Measurements from ENCODE around the gene REXO1. TPM values are rescaled to one million over a fixed set of nuclear protein-coding genes. Genes with fewer than 3 reads are reported as not detected.

The REXO1 gene
- total RNA-seq, 1 experiment from 2014 or later: 43.0 TPM

DNA sequence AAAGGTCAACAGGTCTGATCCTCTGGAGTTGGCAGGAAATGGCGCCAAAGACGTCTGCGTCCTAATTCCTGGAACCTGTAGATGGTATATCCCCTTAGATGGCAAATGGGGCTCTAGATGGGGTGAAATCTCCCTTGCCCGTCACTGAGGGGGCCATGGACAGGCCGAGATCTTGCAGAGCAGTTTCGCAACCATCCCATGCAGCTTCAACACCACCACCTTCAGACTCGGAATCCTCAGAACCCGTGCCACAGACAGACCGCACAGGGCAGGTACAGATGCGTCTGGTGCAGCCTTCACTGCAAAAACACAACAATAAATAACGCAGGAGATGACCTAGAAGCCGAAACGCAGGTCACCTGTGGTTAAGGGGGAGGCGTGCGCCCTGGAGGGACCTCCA, 17.7 kb downstream of the REXO1 start:
- H3K4me1 ChIP-seq: no peaks in the 10 kb centered on the region
- H3K9me3 ChIP-seq: no peaks in the 10 kb centered on the region
- CTCF ChIA-PET: no interaction called here
- intact Hi-C loops (cut with micrococcal nuclease; ENCODE audit: unreplicated experiment): no loop called here
- no peak overlapping the region for H3K4me3 ChIP-seq (ENCODE audit: low read depth, low read length)
- Mint-ChIP-seq H3K27ac (ENCODE audit: unreplicated experiment) (no peak overlapping the region), H3K4me1 (ENCODE audit: low read depth, unreplicated experiment) (no peaks in the 10 kb centered on the region), H3K9me3 (ENCODE audit: unreplicated experiment) (no peaks in the 10 kb centered on the region), H3K36me3 (ENCODE audit: insufficient read depth, unreplicated experiment) (peaks cover 23% of the 10 kb centered on the region), H3K4me3 (ENCODE audit: unreplicated experiment) (no peak overlapping the region), H3K27me3 (ENCODE audit: insufficient read depth, unreplicated experiment) (no peaks in the 10 kb centered on the region)
- DNase-seq: no peak
- BruUV-seq (replicated peaks): no TSS peak
- H3K27me3 ChIP-seq (replicated peaks; ENCODE audit: control insufficient read depth, insufficient read depth, low read length): no peaks in the 10 kb centered on the region
- TF ChIP-seq, protein P1, sequence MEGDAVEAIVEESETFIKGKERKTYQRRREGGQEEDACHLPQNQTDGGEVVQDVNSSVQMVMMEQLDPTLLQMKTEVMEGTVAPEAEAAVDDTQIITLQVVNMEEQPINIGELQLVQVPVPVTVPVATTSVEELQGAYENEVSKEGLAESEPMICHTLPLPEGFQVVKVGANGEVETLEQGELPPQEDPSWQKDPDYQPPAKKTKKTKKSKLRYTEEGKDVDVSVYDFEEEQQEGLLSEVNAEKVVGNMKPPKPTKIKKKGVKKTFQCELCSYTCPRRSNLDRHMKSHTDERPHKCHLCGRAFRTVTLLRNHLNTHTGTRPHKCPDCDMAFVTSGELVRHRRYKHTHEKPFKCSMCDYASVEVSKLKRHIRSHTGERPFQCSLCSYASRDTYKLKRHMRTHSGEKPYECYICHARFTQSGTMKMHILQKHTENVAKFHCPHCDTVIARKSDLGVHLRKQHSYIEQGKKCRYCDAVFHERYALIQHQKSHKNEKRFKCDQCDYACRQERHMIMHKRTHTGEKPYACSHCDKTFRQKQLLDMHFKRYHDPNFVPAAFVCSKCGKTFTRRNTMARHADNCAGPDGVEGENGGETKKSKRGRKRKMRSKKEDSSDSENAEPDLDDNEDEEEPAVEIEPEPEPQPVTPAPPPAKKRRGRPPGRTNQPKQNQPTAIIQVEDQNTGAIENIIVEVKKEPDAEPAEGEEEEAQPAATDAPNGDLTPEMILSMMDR (IDR thresholded peaks at IDR 0.05; ENCODE audit: insufficient read depth in 1 of 2, low read depth in 1 of 2, low read length in 1 of 2, severe bottlenecking in 1 of 2, unreplicated experiment in 1 of 2): no peak
- no peaks in the 10 kb centered on the region; the same call in 1 of the 2 replicates for H3K36me3 ChIP-seq (ENCODE audit: control insufficient read depth, insufficient read depth, low read length)
- POLR2A ChIA-PET: no interaction called here

DNA sequence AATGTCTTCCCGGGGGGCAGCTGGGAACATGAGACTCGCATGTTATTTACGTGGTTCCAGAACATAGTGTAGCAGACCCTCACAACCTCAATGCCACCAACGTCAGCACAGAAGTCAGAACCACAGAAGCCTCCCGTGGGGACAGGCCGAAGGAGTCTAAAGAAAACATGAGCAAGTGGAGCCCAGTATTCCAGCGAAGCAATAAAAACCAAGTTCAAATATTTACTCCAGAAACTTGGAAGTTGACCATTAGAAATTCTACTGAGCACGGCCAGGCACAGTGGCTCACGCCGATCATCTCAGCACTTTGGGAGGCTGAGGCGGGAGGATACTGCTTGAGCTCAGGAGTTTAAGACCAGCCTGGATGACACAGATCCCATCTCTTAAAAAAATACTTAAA, 18.3 kb downstream of the REXO1 start:
- H3K4me1 Mint-ChIP-seq (ENCODE audit: low read depth, unreplicated experiment): no peaks in the 10 kb centered on the region
- CTCF ChIA-PET: no interaction called here
- Histone ChIP-seq H3K9me3 (no peaks in the 10 kb centered on the region), H3K4me1 (no peaks in the 10 kb centered on the region), H3K4me3 (ENCODE audit: low read depth, low read length) (no peak overlapping the region), H3K27me3 (replicated peaks; ENCODE audit: control insufficient read depth, insufficient read depth, low read length) (no peaks in the 10 kb centered on the region), H3K36me3 (ENCODE audit: control insufficient read depth, insufficient read depth, low read length) (no peaks in the 10 kb centered on the region; the same call in 1 of the 2 replicates)
- TF ChIP-seq, protein P1 (IDR thresholded peaks at IDR 0.05; ENCODE audit: insufficient read depth in 1 of 2, low read depth in 1 of 2, low read length in 1 of 2, severe bottlenecking in 1 of 2, unreplicated experiment in 1 of 2): no peak
- no peaks in the 10 kb centered on the region for H3K27me3 Mint-ChIP-seq (ENCODE audit: insufficient read depth, unreplicated experiment)
- peaks cover 27% of the 10 kb centered on the region for H3K36me3 Mint-ChIP-seq (ENCODE audit: insufficient read depth, unreplicated experiment)
- DNase-seq: no peak
- H3K9me3 Mint-ChIP-seq (ENCODE audit: unreplicated experiment): no peaks in the 10 kb centered on the region
- BruUV-seq (replicated peaks): no TSS peak
- H3K27ac Mint-ChIP-seq (ENCODE audit: unreplicated experiment): no peak overlapping the region
- POLR2A ChIA-PET: no interaction called here
- no peak overlapping the region for H3K4me3 Mint-ChIP-seq (ENCODE audit: unreplicated experiment)
- intact Hi-C loops (cut with micrococcal nuclease; ENCODE audit: unreplicated experiment): no loop called here

DNA sequence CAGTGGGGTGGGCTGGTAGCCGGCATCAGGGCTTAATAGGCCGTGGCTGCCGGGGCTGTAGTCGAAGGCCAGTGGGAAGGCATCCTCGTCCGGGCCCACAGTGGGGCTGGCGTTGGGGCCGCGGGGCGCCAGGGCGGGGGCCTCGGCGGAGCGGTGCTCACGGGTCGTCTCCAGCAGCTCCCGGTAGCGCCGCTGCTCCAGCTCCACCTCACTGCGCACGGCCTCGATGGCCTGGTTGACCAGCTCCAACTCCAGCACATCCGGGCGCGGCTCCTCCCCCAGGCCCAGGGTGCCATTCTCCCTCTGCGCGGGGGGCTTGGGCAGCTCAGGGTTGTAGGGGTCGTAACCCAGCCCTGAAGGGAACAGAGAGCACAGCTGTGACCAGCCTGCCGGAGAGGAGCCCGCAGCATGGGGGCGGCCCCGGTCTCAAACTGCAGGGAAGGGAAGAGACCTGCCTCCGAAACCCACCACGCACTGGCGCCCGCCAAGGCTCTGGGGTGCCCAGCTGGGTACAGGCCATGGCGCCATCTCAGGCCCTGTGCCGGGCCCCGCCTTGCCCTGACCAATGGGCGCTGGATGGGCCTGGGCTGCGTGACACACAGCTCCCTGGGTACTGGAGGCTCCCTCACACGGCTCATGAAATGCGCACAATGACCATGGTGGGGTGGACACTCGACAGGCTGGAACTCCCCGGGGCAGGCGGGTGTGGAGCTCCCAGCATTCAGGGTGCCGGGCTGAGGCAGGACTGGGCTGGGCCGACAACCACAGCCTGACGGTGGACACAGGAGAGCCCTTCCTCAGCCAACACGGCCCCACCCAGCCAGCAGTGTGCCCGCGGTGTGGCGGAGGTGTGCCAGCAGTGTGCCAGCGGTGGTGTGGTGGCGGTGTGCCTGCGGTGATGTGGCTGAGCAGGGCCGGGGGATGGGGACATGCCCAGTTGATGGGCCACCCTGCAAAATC, 19.7 kb downstream of the REXO1 start:
- no peaks in the 10 kb centered on the region for H3K9me3 Mint-ChIP-seq (ENCODE audit: unreplicated experiment)
- peaks cover 40% of the 10 kb centered on the region for H3K36me3 Mint-ChIP-seq (ENCODE audit: insufficient read depth, unreplicated experiment)
- no peaks in the 10 kb centered on the region; the same call in 1 of the 2 replicates for H3K36me3 ChIP-seq (ENCODE audit: control insufficient read depth, insufficient read depth, low read length)
- TF ChIP-seq, protein P1 (IDR thresholded peaks at IDR 0.05; ENCODE audit: insufficient read depth in 1 of 2, low read depth in 1 of 2, low read length in 1 of 2, severe bottlenecking in 1 of 2, unreplicated experiment in 1 of 2): no peak
- intact Hi-C loops (cut with micrococcal nuclease; ENCODE audit: unreplicated experiment): no loop called here
- no peak overlapping the region for H3K4me3 Mint-ChIP-seq (ENCODE audit: unreplicated experiment)
- H3K27ac Mint-ChIP-seq (ENCODE audit: unreplicated experiment): no peak overlapping the region
- ChIA-PET POLR2A (no interaction called here), CTCF (no interaction called here)
- H3K9me3 ChIP-seq: no peaks in the 10 kb centered on the region
- H3K4me3 ChIP-seq (ENCODE audit: low read depth, low read length): no peak overlapping the region
- H3K4me1 Mint-ChIP-seq (ENCODE audit: low read depth, unreplicated experiment): no peaks in the 10 kb centered on the region
- H3K4me1 ChIP-seq: no peaks in the 10 kb centered on the region
- no peaks in the 10 kb centered on the region for H3K27me3 ChIP-seq (replicated peaks; ENCODE audit: control insufficient read depth, insufficient read depth, low read length)
- BruUV-seq (replicated peaks): no TSS peak
- no peaks in the 10 kb centered on the region for H3K27me3 Mint-ChIP-seq (ENCODE audit: insufficient read depth, unreplicated experiment)
- DNase-seq: no peak
